GM12801 (cell line): ENCODE measurements around the gene TMEM184A.

Experiments
- TF ChIP-seq, protein P1 (sequence below): IDR thresholded peaks from one replicate; pipeline ENCODE4 v1.5.1; 2011; ENCODE audit warnings: control low read depth; ENCODE audit not compliant: insufficient read length; ENCODE audit errors: extremely low read depth

Gene TMEM184A

DNA sequence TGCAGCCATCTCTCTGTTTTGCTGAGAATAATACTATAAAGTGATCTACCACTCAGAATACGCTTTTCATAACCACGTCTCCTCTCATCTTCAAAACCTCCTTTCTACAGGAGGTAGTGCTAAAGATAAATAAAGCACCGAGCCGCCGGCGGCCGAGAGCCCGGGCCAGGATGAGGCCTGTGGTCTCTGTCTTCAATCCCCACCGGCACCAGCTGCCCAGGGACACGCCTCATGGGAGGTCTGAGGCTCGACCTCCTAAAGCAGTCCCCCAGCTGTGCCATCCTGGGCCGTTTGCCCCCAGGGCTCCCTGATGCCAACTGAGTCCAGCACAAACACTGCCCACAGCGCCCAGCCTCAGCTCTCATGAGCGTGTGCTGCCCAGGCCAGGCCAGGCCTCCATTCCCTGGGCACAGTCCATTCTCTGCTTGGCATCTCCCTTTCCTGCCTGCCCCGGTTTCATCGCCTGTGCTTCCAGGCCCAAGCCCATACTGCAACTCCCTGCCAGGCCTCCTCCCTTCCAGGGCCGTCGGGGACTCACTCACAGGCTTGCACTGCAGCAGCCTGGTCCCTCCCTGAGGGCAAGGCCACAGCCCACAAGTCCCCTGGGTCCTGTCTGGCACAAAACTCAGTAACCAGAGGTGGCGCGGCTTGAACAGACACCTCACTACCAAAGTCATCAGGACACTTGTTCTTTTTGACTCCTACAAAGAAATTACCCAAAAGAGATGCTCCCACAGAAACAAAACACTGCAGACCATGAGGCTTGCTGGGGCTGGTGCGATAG, 54.3 kb downstream of the TMEM184A start:
- TF ChIP-seq, protein P1, sequence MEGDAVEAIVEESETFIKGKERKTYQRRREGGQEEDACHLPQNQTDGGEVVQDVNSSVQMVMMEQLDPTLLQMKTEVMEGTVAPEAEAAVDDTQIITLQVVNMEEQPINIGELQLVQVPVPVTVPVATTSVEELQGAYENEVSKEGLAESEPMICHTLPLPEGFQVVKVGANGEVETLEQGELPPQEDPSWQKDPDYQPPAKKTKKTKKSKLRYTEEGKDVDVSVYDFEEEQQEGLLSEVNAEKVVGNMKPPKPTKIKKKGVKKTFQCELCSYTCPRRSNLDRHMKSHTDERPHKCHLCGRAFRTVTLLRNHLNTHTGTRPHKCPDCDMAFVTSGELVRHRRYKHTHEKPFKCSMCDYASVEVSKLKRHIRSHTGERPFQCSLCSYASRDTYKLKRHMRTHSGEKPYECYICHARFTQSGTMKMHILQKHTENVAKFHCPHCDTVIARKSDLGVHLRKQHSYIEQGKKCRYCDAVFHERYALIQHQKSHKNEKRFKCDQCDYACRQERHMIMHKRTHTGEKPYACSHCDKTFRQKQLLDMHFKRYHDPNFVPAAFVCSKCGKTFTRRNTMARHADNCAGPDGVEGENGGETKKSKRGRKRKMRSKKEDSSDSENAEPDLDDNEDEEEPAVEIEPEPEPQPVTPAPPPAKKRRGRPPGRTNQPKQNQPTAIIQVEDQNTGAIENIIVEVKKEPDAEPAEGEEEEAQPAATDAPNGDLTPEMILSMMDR: no peak

DNA sequence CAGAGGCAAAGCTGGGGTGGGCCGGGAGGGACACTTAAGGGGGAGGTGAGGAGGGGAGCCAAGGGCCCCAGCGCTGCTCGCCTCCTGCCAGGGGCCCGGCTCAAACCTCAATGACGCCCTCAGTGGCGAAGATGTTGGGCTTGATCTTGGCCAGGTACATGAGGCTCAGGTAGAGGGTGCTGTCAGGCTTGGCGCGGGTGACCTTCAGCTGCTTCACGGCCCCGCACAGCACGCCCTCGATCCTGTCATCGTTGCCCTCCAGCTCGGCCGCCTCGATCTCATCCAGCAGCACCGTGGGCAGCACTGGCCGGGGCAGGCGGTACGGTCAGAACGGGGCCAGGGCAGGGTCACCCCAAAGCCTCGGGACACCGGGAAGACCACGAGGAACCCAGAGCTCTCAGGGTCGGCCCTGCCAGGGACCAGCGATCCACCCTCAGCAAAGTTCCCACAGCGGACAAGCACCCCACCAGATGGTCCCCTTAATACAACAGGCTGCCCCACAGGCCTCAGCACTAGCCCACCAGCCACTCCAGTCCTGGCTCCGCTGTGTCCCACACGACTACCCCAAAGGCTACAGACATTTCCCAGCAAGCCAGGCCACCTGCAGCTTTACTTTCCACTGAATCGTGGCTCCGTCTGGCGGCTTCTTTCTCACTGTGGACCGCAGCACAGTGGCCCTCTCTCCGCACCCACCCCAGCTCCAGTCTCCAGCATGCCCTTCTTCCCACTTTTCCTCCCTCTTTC, 55.8 kb downstream of the TMEM184A start:
- TF ChIP-seq, protein P1: no peak

DNA sequence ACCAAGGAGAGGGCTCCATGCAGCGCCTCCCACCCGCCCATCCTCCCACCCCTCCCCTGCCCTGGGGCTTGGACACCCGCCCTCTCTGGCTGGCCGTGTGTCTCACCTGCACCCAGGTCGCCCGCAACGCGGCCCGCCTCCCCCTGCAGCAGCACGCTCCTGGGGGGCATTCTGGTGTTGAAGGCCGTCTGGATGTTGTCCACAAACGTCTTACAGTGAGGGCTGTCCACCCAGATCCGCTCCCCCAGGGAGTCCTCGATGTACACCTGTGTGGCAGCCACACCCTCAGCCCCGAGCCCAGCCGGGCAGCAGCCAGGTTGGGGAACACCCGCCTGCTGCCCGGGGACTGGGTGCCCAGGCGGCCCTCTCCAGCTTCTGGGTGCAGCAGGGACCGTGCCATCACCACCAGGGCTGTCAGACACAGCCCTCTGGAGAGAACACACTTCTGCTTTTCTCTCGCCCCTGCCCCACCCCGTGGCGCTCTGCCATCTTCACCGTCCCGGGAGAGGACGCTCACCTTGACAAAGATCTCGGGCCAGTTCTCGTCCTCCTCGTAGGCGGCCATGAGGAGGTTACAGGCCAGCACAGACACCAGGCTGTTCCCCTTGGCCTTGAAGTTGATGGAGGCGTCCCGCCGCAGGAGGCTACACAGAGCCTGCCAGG, 56.5 kb downstream of the TMEM184A start:
- TF ChIP-seq, protein P1: no peak

DNA sequence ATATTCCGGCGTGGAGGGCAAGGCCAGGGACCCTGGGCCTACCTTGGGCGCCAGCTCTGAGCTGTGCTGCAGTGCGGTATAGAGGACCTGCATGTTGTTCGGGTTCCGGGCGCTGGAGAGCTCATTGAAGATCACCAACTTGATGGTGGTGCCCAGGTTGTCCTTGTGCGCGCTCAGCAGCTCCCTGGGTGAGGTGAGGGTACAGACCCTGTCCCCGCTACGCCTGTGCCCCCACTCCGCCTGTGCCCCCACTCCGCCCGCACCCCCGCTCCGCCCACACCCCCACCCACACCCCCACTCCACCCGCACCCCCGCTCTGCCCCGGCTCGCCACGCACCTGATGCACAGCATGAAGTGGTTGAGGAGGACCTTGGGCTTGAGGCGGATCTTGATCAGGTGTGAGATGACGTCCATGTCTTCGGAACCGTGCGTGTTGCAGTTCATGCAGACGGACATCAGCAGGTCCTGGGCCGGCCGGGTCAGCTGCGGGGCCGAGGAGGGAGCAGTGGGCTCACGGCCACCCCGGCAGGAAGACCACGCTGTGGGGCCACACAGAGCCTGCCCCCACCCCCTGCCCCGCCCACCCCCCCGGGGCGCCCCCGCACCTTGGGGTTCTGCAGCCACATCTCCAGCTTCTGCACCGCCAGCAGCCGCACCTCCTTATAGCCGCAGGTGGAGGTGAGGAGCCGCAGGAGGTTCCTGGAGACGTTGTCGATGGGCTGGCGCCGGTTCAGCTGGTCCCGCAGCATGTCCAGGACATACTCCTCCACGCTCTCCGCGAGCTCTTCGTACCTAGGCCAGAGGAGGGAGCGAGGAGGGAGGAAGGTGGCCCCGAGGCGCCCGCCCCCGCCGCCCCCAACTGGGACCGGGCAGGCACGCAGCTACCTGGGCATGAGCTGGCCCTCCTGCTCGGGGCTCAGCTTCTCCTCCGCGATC, 57.4 kb downstream of the TMEM184A start:
- TF ChIP-seq, protein P1: no peak

DNA sequence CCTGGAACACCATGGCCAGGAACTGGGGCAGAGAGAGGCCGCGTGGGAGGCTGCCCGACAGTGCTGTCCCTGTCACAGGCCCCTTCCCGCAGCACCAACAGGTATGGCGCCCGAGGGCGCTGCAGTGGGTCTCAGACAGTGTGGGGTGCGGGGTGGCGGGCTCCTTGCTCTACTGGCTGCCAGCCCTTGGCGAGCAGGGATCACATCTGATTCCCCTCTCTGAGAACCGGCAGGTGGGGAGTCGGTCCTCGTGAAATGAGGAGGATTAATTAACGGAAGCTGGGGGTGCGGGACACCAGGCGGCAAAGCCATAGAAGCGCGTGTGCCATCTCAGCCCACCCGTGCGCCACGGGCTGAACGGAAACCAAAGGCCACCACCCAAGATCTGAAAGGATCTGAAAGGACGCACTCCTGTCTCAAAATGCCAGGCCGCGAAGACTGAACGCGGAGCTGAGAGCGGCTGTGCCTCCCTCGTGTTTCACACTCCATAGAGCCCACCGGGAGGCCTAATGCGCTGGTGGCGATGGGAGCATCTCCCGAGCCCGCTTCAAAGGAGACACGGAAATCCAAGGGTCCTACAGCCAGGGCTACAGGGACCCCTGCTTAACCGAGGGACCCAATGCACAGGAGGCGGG, 58.6 kb downstream of the TMEM184A start:
- TF ChIP-seq, protein P1: no peak

DNA sequence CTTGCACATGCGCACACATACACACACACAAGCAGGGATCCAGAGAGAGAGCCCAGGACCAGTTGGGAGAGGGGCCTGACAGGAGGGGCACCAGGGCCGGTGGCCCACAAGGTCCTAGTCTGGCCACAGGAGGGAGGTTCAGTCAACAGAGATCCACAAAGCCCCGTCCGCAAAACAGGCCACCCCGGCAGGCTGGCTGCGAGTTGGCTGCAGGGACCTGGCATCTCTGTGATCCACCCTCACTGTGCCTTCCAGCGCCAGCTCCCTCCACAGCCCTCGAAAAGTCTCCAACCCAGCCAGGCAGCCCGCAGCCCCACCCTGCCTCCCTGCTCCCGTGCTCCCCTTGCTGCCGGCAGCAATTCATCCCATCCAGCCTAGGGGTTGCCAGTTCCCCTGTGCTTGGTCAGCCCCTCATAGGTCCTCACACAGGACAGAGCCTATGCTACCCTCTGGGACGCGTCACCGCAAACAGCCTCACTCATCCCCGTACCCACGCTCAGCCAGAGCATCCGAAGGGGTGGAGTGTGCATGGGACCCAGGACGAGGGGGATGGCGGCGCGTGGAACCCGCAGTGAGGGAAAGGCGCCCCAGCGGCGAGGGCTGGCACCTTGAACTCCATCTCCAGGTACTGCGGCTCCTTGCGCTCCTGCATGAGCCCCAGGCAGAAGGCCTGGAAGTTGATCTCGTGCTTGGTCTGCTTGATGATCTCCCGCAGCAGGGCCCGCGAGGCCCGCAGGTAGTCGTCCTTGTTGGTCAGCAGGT, 59.3 kb downstream of the TMEM184A start:
- TF ChIP-seq, protein P1: no peak
